ENCODE data around the gene AQP10. TPM values are rescaled to one million over a fixed set of nuclear protein-coding genes. Genes with fewer than 3 reads are reported as not detected.
A peak's percentile ranks its signal among the peaks of the same experiment; 100 is the strongest.

AQP10 gene
- total and polyA plus RNA-seq, 2 donors from 2014 or later: not detected

- intact Hi-C loops (cut with DNase I): no loop called here
- TF ChIP-seq, protein P1, sequence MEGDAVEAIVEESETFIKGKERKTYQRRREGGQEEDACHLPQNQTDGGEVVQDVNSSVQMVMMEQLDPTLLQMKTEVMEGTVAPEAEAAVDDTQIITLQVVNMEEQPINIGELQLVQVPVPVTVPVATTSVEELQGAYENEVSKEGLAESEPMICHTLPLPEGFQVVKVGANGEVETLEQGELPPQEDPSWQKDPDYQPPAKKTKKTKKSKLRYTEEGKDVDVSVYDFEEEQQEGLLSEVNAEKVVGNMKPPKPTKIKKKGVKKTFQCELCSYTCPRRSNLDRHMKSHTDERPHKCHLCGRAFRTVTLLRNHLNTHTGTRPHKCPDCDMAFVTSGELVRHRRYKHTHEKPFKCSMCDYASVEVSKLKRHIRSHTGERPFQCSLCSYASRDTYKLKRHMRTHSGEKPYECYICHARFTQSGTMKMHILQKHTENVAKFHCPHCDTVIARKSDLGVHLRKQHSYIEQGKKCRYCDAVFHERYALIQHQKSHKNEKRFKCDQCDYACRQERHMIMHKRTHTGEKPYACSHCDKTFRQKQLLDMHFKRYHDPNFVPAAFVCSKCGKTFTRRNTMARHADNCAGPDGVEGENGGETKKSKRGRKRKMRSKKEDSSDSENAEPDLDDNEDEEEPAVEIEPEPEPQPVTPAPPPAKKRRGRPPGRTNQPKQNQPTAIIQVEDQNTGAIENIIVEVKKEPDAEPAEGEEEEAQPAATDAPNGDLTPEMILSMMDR (IDR thresholded peaks at IDR 0.05; ENCODE audit: borderline replicate concordance, extremely low read depth, insufficient read depth): no peak
- FAIRE-seq: no peak
These were observed 29.5 kb downstream of the AQP10 start for GRCh38 chr1:154350383-154350782.

DNA sequence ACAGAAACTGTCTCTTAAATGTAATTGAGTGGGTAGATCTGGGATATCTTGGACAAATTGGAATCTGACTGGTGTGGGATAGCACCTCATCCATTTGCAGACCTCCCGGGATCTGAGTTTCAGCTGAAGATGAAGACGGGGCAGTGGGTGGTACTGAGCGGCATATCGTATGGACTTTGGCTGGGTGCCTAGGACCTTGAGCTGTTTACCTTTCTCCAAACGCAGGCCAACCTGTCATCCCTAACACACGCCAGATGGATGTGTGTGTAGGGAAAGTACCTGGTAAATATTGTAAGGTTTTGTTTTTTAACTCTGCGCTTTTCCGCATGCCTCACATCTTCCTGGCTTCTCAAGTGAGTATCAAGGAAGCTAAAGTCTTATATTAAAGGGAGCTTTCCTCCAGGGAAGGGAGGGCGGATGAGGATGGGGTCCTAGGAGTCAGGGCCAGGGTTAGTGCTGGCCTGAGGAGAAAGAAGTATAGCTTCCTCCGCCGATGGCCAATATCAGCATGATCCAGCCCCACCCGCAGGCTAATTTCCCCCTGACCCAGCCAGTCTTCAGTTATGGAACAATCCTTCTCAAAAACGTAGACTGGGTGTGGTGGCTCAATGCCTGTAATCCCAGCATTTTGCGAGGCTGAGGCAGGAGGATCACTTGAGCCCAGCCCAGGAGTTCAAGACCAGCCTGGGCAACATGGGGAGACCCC, 30.6 kb downstream of the AQP10 start:
- TF ChIP-seq, protein P1 (IDR thresholded peaks at IDR 0.05; ENCODE audit: borderline replicate concordance, extremely low read depth, insufficient read depth): no peak
- Histone ChIP-seq H3K27ac (ENCODE audit: low read depth in 2 of 2, low read length in 2 of 2) (no peak overlapping the region), H3K36me3 (ENCODE audit: control insufficient read depth in 2 of 3, insufficient read depth in 3 of 3, low read length in 3 of 3) (peaks cover 0 to 2% (median under 1%) of the 10 kb centered on the region in 3 donors), H3K9me3 (ENCODE audit: control insufficient read depth in 2 of 3, insufficient read depth in 1 of 3, low read length in 3 of 3) (no peaks in the 10 kb centered on the region), H3K27me3 (ENCODE audit: control insufficient read depth, insufficient read depth, low read length) (no peaks in the 10 kb centered on the region), H3K4me3 (ENCODE audit: low read length in 3 of 3) (no peak overlapping the region), H3K4me1 (ENCODE audit: control insufficient read depth in 2 of 3, insufficient read depth in 2 of 3, low read depth in 1 of 3, low read length in 3 of 3) (peaks cover 4 to 17% (median 12%) of the 10 kb centered on the region in 3 donors), H3K9ac (ENCODE audit: low read length in 3 of 3) (no peak overlapping the region)
- DNase-seq (no peak), FAIRE-seq (no peak)
- intact Hi-C loops (cut with DNase I): no loop called here

More at GRCh38 chr1:154350383-154350782, 29.5 kb downstream of the AQP10 start:
- no peak overlapping the region for H3K9ac ChIP-seq (ENCODE audit: low read length in 3 of 3)
- no peak for DNase-seq
- H3K27ac ChIP-seq (ENCODE audit: low read depth in 2 of 2, low read length in 2 of 2): no peak overlapping the region
- no peaks in the 10 kb centered on the region for H3K9me3 ChIP-seq (ENCODE audit: control insufficient read depth in 2 of 3, insufficient read depth in 1 of 3, low read length in 3 of 3)
- no peaks in the 10 kb centered on the region for H3K27me3 ChIP-seq (ENCODE audit: control insufficient read depth, insufficient read depth, low read length)
- H3K4me3 ChIP-seq (ENCODE audit: low read length in 3 of 3): no peak overlapping the region
- H3K36me3 ChIP-seq (ENCODE audit: control insufficient read depth in 2 of 3, insufficient read depth in 3 of 3, low read length in 3 of 3): peaks cover 0 to 12% (median 6%) of the 10 kb centered on the region in 3 donors
- peaks cover 4 to 17% (median 12%) of the 10 kb centered on the region in 3 donors for H3K4me1 ChIP-seq (ENCODE audit: control insufficient read depth in 2 of 3, insufficient read depth in 2 of 3, low read depth in 1 of 3, low read length in 3 of 3)

- TF ChIP-seq, protein P1 (IDR thresholded peaks at IDR 0.05; ENCODE audit: borderline replicate concordance, extremely low read depth, insufficient read depth): no peak
- DNase-seq: peak in 1 of 5 donors; percentile 70
- Histone ChIP-seq H3K27ac (ENCODE audit: low read depth in 2 of 2, low read length in 2 of 2) (peak overlapping the region; percentile 60 to 82), H3K9me3 (ENCODE audit: control insufficient read depth in 2 of 3, insufficient read depth in 1 of 3, low read length in 3 of 3) (no peaks in the 10 kb centered on the region), H3K4me1 (ENCODE audit: control insufficient read depth in 2 of 3, insufficient read depth in 2 of 3, low read depth in 1 of 3, low read length in 3 of 3) (peaks cover 4 to 17% (median 12%) of the 10 kb centered on the region in 3 donors), H3K27me3 (ENCODE audit: control insufficient read depth, insufficient read depth, low read length) (no peaks in the 10 kb centered on the region), H3K36me3 (ENCODE audit: control insufficient read depth in 2 of 3, insufficient read depth in 3 of 3, low read length in 3 of 3) (peaks cover 0 to 2% (median 0%) of the 10 kb centered on the region in 3 donors), H3K9ac (ENCODE audit: low read length in 3 of 3) (peak overlapping the region in 2 of 3 donors; percentile 29 to 81), H3K4me3 (ENCODE audit: low read length in 3 of 3) (peak overlapping the region in 2 of 3 donors; percentile 59 to 79)
- no peak for FAIRE-seq
- intact Hi-C loops (cut with DNase I): no loop called here
These were observed 31.3 kb downstream of the AQP10 start for GRCh38 chr1:154352245-154352580.
